HG03139 (cell line): ENCODE results near the gene SPAG5.

Source experiments
- ATAC-seq: cut with Tn5 transposase; IDR thresholded peaks from one replicate; pipeline ENCODE4 v1.9.1; 2021; ENCODE audit not compliant: unreplicated experiment

SPAG5 gene, protein sequence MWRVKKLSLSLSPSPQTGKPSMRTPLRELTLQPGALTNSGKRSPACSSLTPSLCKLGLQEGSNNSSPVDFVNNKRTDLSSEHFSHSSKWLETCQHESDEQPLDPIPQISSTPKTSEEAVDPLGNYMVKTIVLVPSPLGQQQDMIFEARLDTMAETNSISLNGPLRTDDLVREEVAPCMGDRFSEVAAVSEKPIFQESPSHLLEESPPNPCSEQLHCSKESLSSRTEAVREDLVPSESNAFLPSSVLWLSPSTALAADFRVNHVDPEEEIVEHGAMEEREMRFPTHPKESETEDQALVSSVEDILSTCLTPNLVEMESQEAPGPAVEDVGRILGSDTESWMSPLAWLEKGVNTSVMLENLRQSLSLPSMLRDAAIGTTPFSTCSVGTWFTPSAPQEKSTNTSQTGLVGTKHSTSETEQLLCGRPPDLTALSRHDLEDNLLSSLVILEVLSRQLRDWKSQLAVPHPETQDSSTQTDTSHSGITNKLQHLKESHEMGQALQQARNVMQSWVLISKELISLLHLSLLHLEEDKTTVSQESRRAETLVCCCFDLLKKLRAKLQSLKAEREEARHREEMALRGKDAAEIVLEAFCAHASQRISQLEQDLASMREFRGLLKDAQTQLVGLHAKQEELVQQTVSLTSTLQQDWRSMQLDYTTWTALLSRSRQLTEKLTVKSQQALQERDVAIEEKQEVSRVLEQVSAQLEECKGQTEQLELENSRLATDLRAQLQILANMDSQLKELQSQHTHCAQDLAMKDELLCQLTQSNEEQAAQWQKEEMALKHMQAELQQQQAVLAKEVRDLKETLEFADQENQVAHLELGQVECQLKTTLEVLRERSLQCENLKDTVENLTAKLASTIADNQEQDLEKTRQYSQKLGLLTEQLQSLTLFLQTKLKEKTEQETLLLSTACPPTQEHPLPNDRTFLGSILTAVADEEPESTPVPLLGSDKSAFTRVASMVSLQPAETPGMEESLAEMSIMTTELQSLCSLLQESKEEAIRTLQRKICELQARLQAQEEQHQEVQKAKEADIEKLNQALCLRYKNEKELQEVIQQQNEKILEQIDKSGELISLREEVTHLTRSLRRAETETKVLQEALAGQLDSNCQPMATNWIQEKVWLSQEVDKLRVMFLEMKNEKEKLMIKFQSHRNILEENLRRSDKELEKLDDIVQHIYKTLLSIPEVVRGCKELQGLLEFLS

DNA sequence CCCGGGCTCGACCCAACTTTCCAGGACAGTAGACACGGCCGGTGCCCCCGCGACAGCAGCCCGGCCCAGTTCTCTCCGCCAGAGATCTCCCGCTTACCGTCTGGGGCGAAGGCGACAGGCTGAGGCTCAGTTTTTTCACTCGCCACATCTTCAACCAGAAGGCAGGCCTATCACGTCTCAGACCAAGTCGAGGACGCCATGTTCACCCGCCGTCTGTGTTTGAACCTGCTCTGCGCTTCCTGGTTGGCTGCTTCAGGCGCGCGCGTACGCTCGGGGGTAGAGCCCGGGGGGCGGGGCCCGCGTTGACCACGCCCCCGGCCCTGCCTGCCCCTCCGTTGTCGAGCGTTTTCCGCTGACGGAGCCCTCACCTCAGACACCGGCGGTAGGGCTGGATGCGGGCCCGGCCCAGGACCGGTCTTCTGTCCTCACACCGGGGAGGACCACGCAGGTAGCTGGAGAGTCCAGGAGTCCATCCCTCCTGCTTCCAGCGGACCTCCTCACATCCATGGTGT is at the start of gene SPAG5:
TSS of gene SPAG5 (minus strand) at position 227 of the 512 bp plus-strand sequence. CDS start at position 148, 79 bp downstream.
- ATAC-seq, result peak; percentile 78

DNA sequence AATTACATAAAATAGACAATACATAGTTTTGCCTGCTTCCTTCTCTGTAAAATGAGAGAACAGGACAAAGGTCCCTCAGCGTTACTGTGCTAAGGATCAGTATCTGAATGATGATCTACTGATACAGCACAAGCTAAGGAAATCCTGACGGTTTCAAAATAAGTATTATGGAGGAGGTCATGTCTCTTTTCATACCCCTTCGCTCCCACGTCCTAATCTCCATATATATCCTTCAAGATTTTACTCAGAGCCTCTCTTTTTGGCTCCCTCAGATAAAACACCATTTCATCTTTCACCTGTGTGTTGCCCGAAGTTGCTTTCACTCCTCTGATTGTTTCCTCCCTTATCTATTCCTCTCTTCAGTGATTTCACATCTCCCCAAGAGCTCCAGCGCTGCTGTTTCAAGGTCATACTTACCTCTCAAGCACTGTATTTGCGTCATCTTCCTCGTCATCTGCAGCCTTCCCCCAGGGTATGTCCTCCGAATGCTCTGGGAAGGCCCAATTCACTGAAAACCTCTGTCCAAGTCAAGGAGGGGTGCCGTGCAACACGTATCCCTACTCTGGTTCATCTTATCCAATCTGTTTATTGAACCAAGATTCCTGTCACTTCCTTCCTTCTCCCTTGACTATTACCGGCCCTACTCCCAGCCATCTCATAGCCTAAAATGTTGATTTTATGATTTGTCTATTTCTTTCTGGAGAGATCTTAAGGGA is 47.4 kb upstream of the SPAG5 start:
- ATAC-seq, result no peak

DNA sequence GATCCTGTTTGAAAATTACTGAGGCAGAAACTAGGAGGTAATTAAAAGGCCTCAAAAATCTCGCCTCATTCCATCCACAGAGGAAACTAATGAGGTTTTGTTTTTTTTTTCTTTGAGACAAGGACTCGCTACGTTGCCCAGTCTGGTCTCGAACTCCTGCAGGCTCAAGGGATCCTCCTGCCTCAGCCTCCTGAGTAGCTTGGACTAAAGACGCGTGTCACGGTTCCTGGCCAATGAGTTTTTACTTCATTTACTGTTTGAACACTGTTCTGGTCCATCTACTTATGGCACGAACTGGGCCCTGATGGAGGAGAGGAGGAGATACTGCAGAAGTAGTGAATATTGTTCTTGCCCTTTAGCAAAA is 46.7 kb upstream of the SPAG5 start:
- no peak for ATAC-seq

DNA sequence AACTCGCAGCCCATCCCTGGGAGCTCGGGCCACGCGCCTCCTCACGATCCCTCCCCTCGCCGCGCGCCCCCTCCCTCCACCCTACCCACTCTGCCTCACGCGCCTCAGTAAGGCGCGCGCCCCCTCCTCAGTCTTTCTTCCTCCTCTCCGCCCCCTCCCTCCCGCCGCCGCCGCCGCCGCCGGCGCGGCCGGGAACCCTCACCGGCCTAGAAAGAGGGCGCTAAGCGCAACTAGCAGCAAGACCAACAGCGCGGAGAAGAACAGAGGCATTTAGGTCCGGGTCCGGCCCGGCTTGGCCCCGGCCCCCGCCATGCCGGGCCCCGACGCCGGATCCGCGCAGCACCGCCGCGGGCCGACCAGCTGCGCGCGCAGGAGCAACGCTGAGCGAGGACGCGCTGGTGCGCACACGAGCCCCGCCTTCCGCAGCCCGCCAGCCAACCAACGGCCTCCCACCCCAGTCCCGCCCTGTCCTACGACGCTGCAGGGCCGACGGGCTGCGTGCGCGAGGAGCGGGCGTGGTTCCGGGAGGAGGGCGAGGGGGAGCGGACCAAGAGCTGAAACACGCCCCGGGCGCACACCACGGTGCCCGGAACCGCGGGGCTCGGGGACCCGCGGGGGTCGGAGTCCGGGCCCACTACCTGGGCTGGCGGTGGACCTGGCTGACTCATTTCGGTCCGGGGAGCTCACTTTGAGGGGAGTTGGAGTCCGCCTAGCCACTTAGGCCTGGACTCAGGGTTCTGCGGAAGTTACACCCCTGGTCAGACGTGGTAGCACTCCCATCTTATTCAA is 46.2 kb upstream of the SPAG5 start, which contains the start of gene BLTP2:
TSS of gene BLTP2 (minus strand) at position 372 of the 789 bp plus-strand sequence. CDS start at position 270, 102 bp downstream.
- peak; percentile 84 for ATAC-seq

DNA sequence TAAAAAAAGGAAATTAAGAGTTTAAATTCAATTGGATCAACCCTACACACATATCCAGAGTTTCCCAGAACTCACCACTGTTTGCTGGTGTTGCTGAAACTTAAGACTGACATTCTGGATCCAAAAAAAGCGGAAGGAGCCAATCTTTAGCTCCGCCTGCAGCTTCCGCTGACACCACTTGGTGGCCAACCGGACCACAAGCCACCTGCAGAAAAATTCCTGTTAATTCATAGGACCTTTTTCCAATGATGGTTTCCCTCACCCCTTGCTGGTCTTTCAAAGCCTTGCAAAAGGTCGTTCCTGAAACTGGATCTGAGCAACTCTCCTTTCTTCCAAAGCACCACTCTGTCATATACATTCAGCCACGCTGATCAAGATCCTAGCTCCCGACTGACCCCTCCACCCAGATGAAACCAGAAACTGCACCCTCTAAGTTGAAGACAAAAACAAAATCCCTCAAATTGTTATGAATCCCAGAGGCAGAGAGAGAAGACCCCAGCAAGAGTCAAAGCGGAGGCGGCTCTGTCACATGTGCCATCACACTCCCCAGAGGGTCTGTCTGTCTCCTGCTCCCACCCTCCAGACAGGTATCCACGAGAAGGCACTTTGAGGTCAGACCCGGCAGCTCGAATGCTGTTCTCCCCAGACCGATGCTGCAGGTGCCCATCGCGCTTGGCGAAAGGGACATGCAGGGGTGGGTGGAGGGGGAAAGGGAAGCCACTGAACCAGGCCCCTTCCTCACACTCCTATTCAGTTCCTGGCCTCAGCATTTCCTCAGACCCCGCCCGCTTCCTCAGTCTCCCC is 45.4 kb upstream of the SPAG5 start:
- peak; percentile 6 for ATAC-seq

DNA sequence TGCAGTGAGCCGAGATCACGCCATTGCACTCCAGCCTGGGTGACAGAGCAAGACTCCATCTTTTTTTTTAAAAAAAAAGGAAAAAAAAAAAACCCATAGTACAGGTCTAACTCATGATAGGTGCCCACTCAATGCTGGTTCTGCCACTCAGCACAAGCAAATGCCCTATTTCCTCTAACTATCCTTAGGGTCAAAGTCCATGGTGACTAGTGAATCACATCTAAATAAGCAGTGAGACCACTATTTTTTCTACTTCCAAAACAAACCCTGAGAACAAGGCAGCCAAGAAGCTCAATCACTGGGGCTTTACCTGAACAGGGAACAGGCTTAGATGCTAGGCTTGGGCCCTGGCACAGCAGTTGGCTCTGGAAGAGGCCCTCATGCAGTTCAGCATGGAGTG is 42.8 kb upstream of the SPAG5 start:
- no peak for ATAC-seq

DNA sequence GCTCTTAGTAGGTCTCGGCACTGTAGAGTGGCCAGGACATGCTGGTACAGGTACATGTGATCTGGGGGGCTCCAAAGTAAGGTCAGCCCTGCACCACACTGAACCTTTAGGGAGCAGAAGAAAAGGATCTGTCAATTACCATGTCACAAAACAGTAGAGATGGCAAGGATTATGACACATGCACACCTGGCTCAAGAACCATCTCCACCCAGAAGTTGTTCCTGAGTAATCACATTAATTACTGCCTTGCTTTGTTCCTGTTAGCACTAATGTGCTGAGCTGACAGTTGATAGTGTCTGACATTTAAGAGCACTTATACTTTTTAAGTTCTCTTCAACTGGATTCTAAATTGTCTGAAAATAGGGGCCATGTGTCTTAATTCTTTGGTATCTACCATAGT is 36.7 kb upstream of the SPAG5 start:
- no peak for ATAC-seq

DNA sequence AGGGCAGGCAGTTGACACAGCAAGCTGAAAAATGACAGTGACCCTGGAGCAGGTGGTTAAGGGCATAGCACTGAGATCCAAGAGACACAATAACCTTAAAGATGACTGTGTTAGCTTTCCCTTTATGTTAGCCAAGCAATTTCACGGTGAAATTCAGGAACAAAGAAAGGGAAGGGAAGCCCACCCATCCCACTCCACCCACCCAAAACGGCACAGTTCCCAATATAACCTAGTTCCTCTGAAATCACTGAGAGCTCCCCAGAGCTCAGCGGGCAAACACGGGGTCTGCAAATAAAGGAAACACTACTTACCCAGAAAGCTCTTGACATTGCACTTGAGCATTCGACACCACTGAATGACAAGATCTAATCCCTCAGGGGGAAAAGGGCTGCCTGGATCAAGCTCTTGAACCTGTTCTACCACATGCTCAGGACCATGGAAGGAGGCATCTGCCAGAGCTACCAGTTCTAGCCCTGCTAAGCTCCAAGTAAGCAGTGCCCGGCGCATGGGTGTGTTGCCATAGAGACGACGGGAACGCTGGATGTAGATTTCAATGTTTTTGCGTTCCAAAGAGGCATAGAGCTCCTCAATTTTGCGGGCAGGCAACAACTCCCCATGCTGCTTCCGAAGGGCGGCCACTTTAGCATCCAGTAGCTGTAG is 35.5 kb upstream of the SPAG5 start:
- no peak for ATAC-seq

DNA sequence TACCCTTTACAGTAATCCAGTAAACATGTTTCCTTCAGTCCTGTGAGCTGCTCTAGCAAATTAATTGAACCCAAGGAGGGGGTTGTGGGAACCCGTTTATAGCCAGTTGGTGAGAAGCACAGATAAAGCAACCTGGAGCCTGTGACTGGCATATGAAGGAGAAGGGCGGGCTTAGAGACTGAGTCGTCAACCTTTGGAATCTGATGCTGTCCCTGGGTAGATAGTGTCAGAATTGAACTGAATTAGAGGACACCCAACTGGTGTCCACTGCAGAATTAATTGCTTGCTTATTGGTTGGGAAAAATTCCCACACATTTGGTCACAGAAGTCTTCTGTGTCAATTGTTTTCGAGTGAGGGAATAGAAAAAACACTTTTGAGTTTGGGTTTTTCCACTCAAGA is 28.0 kb upstream of the SPAG5 start:
- ATAC-seq, result no peak

DNA sequence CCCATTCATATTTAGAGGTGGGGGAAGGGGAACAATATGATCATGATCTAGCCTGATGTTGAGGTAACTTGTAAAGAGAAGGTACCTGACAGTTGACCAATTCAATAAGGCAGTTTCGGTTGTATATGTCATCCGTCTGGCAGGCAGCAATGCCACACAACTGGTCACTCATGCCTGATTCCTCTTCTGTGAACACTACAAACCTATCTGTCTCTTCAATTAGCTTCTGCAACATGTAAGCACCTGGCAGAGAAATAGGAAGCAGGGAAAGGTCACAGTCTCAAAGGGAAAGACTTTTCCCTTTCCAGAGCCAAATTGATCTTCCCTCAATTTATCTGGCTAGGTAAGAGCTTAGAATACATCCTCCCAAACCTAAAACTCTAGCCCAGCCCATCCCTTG is 25.3 kb upstream of the SPAG5 start:
- ATAC-seq, result no peak

DNA sequence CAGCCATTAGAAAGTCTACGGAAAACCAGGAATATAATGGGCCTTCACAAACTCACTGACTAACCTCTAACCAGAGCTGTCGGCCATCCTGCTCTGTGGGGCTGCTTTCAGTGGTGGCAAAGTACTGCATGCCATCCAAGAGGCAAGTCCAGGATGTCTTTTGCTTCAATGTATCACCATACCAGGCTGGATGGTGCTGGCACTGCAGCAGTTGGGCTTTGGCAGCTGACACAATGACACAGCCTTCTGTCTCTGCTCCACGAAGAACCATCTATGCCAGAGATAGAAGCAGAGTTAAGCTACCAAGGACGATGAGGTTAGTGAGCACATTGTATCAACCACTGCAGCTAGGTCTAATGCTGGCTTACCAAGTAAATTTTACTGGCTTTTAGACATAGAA is 24.9 kb upstream of the SPAG5 start:
- no peak for ATAC-seq

DNA sequence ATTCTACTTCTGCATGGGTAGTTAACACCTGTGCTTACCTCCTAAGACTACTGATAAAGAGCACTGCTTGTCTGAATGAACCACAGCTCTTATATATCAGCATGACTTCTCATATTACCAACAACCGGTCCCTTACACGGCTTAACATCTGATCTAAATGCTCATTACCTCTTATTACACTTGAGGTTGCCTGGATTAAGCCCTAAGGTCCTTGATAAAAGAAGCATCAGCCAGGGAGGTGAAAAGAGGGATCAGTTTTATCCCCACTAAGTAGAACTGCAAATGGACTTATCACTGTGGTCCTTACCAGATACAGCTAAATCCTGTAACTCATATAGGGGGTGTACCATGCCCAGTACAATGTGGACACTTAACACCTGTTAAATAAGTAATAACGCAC is 23.4 kb upstream of the SPAG5 start:
- ATAC-seq, result no peak

DNA sequence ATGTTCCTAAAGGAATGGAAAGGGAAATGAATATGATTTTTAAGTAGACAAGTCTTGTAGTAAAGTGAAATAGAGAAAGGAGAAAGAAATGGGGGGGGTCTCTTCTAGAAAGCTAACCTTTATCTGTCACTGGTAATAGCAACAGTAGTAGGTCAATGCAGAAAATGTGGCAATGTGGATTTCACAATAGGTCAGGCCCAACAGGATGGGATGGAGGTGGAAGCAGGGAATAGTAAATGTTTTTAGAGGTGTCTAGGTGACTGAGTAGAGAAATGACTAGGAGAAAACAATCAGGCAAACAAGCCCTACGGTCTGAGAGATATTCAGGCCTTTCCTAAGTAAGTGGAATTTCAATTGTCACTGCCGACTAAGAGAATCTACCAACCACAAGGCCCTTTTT is 21.2 kb upstream of the SPAG5 start:
- no peak for ATAC-seq

DNA sequence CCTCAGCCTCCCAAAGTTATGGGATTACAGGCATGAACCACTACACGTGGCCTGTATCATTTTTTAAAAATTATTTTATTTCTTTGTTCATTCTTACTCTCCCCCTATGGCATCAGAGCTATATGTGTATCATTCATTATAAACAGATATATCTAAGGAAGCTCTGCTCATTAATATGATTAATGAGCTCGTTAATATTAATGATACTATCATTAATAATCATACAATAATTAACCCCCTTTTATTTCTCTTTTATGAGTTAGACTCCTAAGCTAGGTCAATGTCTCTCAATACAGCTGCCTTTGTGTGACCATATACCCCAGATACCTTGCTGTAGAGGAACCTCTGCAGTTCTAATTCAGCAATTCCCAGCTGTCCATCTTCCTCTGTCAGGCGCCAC is 19.6 kb upstream of the SPAG5 start:
- no peak for ATAC-seq

DNA sequence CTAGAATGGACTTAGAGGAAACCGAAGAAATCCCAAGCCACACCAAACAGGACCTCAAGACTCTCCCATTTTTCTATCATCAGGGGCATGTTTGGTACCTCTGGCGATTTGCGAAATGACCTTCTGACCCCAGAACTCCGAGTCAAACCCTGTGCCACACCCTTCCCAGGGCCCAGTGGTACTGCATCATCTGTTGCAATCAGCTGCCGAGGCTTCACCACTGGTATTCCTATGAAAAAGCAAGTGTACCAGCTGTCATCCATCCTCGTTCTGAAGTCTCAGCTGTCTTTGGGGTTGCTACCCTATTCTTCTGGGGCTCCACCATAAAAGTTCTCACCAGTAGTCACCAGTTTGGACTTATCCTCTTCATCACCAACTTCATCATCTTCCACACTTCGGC is 17.5 kb upstream of the SPAG5 start:
- ATAC-seq, result no peak

DNA sequence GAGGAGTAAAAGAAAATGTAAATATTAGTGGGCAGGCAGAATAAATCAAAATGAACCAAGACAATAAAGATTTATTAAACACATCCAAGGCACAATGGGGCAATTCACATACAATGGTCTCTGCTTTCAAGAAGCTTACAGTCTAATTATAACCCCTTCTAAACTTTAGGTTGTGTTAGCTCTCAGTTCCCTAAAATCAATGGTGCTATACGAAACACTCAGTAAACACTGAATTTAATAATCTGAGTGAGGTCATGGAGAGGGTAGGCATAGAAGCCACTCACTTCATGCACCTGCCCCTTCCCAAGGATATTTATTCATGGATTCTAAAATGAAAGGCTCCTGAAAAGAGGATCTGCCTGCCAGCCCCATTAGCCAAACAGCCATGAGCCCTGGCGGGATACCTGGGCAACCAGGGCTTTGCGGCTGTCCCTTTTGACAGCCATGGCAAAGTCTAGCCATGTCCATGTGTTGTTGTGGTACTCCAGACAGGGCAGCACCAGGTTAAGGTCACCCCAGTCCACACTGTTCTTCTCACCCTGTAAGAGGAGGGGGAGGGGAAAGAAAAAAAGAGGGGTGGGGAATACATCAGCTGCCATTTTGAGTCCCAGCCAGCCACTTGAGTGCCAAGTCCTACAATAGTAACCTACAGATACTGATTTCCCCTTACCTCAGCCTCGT is 16.6 kb upstream of the SPAG5 start:
- no peak for ATAC-seq

DNA sequence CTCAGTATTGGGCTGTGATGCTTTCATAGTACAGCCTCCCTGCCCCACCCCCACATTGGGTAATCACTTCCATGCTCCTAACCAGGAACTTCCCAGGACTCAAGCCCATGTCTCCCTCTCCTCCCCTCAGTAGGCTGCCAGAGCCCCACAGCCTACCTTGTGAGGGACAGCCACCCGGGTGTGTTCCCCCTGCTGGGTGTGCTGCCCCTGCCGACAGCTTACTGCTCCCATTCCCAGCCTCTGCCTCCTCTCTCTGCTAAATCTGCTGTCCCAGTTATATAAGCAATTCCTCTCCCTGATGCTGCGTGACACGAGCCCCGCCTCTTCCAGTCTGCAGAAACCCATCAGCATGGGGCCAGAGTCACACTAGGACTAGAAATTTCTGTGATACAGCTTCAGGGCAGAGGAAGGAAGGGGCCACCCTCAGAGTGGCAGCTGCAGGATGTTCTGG is 15.1 kb upstream of the SPAG5 start, which contains the start of gene RSKR:
TSS of gene RSKR (minus strand) at position 255 of the 451 bp plus-strand sequence. CDS start at position 231, 24 bp downstream.
- ATAC-seq, result no peak
